Raji (cell line): ENCODE measurements around the gene BMP8B.

Experiments used
- POLR2A ChIP-seq: IDR thresholded peaks from 2 replicates; pipeline ENCODE4 v1.6.1; 2011; ENCODE audit warnings: low read depth, low read length, control low read depth; ENCODE audit not compliant: insufficient read depth

BMP8B gene

GRCh38 chr1:39788758-39789570 is at the start of gene BMP8B:
BMP8B (minus strand) TSS chr1:39788865; CDS start chr1:39788485, 380 bp downstream.
- no peak for TF ChIP-seq POLR2A

DNA sequence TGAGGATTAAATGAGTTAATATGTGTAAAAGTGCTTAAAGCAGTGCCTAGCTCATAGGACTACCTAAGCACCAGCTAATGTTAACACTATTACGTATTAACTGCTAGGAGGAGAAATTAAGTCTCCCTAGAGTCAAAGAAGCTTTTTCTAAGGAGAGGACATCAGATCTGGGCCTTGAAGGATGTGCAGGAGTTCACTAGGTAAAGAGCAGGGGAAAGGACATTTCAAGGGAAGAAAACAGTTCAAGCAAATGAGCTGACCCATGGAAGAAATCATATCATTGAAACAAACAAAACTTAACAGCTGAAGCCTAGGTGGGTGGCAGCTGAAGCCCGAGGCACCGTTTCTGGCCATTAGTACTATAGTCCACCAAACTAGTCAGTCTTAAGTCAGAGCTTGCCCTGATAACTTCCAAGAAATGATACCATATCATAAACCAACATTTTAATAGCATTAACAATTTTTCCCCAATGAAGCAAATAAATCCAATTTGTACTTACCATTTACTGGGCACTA is 48.0 kb upstream of the BMP8B start:
- no peak for TF ChIP-seq POLR2A

DNA sequence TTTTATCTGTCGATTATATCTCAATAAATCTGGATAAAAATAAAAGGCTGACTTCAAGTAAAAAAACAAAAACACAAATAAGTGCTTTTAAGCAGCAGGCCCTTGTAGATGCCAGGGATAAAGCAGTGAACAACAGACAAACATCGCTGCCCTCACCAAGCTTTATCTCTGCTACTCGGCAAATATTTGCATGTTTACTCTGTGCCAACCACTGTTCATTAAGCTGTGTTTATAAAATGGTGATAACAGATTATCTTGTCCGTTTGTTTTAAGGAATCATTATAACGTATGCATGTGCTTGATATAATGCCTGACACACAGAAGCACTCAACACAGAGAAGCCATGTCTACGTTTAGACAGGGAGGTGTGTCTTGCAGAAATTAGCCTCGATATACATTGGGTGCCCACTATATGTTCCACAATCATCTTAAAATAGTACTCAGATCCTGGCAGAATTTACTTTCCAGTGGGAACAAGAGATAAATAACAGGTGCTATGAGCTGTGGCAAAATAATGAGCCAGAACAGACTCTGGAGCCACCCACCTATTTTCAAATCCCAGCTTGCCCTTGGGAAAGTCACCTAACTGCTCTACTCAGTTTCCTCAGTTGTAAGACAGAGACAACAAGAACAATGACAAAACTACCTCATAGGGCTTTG is 47.4 kb upstream of the BMP8B start:
- TF ChIP-seq POLR2A: no peak

DNA sequence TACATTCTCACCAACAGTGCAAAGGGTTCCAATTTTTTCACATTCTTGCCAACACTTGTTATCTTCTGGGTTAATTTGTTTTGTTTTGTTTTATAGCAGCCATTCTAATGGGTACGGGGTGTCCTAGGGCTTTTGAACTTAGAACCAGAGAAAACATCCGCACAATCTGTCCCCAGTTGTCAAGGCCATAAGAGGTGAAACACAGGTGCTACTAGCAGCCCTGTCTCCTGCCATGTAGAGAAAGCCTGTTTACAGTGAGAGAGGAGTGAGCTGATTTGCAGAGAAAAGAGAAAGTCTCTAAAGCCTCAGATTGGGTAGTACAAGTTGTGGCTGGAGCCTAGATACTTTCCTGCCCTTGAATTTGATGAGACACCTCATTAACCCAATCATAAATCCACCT is 46.4 kb upstream of the BMP8B start:
- no peak for TF ChIP-seq POLR2A

DNA sequence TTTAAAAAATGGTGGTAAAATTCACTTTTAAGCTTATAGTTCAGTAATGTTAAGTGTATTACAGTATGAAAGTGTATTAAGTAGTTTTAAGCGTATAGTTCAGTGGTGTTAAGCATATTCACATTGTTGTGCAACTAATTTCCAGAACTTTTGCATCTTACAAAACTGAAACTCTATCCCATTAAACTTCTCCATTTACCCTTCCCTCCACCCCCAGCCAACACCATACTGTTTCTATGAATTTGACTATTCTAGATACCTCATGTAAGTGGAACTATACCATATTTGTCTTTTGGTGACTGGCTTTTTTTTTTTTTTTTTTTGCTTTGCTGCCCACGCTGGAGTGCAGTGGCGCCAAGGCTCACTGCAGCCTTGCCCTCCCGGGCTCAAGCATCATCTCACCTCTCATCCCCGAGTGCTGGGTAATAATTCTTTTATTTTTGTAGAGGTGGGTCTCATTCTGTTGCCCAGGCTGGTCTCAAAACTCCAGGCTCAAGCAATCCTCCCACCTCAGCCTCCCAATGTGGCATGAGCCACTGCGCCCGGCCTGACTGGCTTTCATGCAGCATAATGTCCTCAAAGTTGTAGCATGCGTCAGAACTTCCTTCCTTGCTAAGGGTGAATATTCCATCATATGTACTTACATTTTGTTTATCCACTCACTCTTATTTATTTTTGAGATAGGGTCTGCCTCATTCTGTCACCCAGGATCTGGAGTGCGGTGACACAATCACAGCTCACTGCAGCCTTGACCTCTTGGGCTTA is 45.1 kb upstream of the BMP8B start:
- TF ChIP-seq POLR2A: no peak

- TF ChIP-seq POLR2A: no peak
These were observed 44.5 kb upstream of the BMP8B start for GRCh38 chr1:39833121-39833520.

DNA sequence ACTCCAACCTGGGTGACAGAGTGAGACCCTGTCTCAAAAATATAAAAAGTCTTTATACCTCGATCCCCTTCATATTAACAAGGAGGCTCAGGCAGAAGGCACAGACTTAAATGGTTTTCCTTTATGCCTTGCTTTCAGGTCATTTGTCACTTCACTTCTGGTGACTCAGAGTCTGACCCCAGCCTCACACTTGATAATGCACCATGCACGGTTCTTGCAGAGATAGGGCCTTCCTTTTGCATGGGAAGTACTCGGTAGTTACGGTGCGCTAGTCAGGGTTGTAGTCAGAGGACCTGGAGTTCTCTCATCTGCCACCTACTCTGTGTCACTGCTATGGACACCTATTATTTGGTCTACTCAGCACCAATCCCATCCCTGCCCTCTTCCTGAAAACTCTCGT is 43.6 kb upstream of the BMP8B start:
- TF ChIP-seq POLR2A: no peak

GRCh38 chr1:39829791-39830533 is 41.3 kb upstream of the BMP8B start:
- TF ChIP-seq POLR2A: no peak

GRCh38 chr1:39828734-39829133 is 40.1 kb upstream of the BMP8B start:
- TF ChIP-seq POLR2A: no peak

- no peak for TF ChIP-seq POLR2A
These were observed 38.5 kb upstream of the BMP8B start for GRCh38 chr1:39827201-39827600.

- no peak for TF ChIP-seq POLR2A
These were observed 37.9 kb upstream of the BMP8B start for GRCh38 chr1:39826583-39826982.

GRCh38 chr1:39825432-39825941 is 36.8 kb upstream of the BMP8B start:
- TF ChIP-seq POLR2A: no peak

GRCh38 chr1:39822146-39822545 is 33.5 kb upstream of the BMP8B start:
- no peak for TF ChIP-seq POLR2A

DNA sequence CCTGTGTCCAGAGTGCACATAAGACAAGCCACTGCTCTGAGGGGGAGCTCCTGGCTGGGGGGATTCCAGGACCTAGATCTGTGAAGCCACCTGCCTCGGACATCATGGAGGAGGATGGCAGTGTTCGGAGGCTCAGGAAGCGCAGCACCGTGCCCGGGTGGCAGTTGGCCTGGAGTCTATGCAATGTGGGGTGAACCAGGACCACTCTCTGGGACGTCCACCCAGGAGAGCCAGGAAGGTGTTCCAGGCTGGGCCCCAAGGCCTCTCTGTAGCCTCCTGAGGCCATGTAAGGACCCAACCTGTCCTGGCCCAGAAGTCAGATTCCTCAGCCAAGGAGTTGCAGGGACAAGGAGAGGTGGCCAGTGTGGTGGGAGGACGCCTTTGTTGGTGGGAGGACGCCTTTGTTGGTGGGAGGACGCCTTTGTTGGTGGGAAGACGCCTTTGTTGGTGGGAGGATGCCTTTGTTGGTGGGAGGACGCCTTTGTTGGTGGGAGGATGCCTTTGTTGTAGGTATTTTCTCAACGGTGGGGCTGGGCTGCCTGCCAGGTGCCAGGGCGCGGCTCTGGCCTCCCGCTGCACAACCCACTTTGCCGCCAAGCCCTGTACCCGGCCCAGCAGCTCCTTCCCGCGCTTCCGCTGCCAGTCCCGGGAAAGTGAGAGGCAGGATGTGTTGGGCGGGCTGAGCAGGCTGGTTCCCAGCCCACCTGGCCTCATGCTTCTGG is 30.6 kb upstream of the BMP8B start:
- no peak for TF ChIP-seq POLR2A
